Neural cell (in vitro differentiated cells): ENCODE measurements around the gene GALNT5. TPM values are rescaled to one million over a fixed set of nuclear protein-coding genes. Genes with fewer than 3 reads are reported as not detected.

Experiments used
- H2AFZ ChIP-seq: fragments of 200-600, 300-800 bp; sonication (generic), shearing (Covaris generic); 2 replicates; pipeline ENCODE4 v1.6.0; 2014; ENCODE audit warnings: low read depth, mild to moderate bottlenecking, antibody characterized with exemption, low read length, moderate library complexity
- H3F3A ChIP-seq: fragments of 200-600 bp; shearing (Covaris generic); 2 replicates; pipeline ENCODE4 v1.6.1; 2016; ENCODE audit warnings: mild to moderate bottlenecking, moderate library complexity, mixed read lengths, antibody characterized with exemption, low read length; ENCODE audit not compliant: insufficient read depth, poor library complexity, severe bottlenecking
- H3K27ac ChIP-seq: fragments of 200-600, 300-800 bp; sonication (generic), shearing (Covaris generic); 2 replicates; pipeline ENCODE4 v1.5.1; 2014; ENCODE audit warnings: mild to moderate bottlenecking, low read length, moderate library complexity
- H3K27me3 ChIP-seq: fragments of 300-800, 200-600 bp; sonication (generic), shearing (Covaris generic); 2 replicates; pipeline ENCODE4 v1.6.0; 2014; ENCODE audit warnings: mild to moderate bottlenecking, low read depth, low read length, moderate library complexity; ENCODE audit not compliant: insufficient read depth
- H3K36me3 ChIP-seq: fragments of 300-800, 200-600 bp; sonication (generic), shearing (Covaris generic); 2 replicates; pipeline ENCODE4 v1.5.1; 2014; ENCODE audit warnings: mild to moderate bottlenecking, antibody characterized with exemption, low read length, moderate library complexity; ENCODE audit not compliant: insufficient read depth
- H3K4me2 ChIP-seq: fragments of 300-800, 200-600 bp; sonication (generic), shearing (Covaris generic); 2 replicates; pipeline ENCODE4 v1.6.0; 2014; ENCODE audit warnings: mild to moderate bottlenecking, low read length
- H3K4me3 ChIP-seq: fragments of 300-800, 200-600 bp; sonication (generic), shearing (Covaris generic); 2 replicates; pipeline ENCODE4 v1.5.1; 2014; ENCODE audit warnings: mild to moderate bottlenecking, low read length, moderate library complexity
- H3K79me2 ChIP-seq: fragments of 200-600 bp; shearing (Covaris generic); replicated peaks from 2 replicates; pipeline ENCODE4 v1.6.0; 2014; ENCODE audit warnings: mild to moderate bottlenecking, low read length, moderate library complexity; ENCODE audit not compliant: insufficient read depth
- H3K9ac ChIP-seq: fragments of 300-800, 200-600 bp; sonication (generic), shearing (Covaris generic); 2 replicates; pipeline ENCODE4 v1.6.1; 2016; ENCODE audit warnings: mild to moderate bottlenecking, low read length, mixed read lengths
- H3K9me2 ChIP-seq: fragments of 200-600 bp; shearing (Covaris generic); 2 replicates; pipeline ENCODE4 v1.6.1; 2016; ENCODE audit warnings: mild to moderate bottlenecking, low read length, mixed read lengths; ENCODE audit not compliant: insufficient read depth
- H3K9me3 ChIP-seq: fragments of 200-600, 300-800 bp; sonication (generic), shearing (Covaris generic); 2 replicates; pipeline ENCODE4 v1.6.1; 2016; ENCODE audit warnings: mild to moderate bottlenecking, mixed run types, low read length, moderate library complexity, mixed read lengths
- H4K20me1 ChIP-seq: fragments of 200-600 bp; shearing (Covaris generic); 2 replicates; pipeline ENCODE4 v1.6.1; 2016; ENCODE audit warnings: mild to moderate bottlenecking, mixed run types; ENCODE audit not compliant: insufficient read depth
- CTCF ChIP-seq: fragments of 450-650 bp; IDR thresholded peaks from 2 replicates; pipeline ENCODE4 v1.5.1; 2014; ENCODE audit warnings: antibody characterized with exemption, mild to moderate bottlenecking, moderate library complexity; ENCODE audit not compliant: poor library complexity, severe bottlenecking
- EP300 ChIP-seq: fragments of 450-650 bp; conservative IDR thresholded peaks from 2 replicates; pipeline ENCODE4 v1.6.1; 2014; ENCODE audit warnings: antibody characterized with exemption, mild to moderate bottlenecking, moderate library complexity; ENCODE audit not compliant: poor library complexity, severe bottlenecking
- EZH2 ChIP-seq: fragments of 200-600, 300-800 bp; shearing (Covaris generic), sonication (generic); IDR thresholded peaks from 2 replicates; pipeline ENCODE4 v1.6.1; 2014; ENCODE audit warnings: antibody characterized with exemption, low read length, borderline replicate concordance, mild to moderate bottlenecking; ENCODE audit not compliant: insufficient read depth, poor library complexity, severe bottlenecking
- MXI1 ChIP-seq: fragments of 450-650 bp; conservative IDR thresholded peaks from 2 replicates; pipeline ENCODE4 v1.6.1; 2014; ENCODE audit warnings: antibody characterized with exemption, mild to moderate bottlenecking; ENCODE audit not compliant: poor library complexity, severe bottlenecking
- POLR2AphosphoS5 ChIP-seq: IDR thresholded peaks from 2 replicates; pipeline ENCODE4 v1.6.1; 2012
- RAD21 ChIP-seq: fragments of 450-650 bp; conservative IDR thresholded peaks from 2 replicates; pipeline ENCODE4 v1.6.1; 2014; ENCODE audit warnings: antibody characterized with exemption, mild to moderate bottlenecking, moderate library complexity
- SMC3 ChIP-seq: fragments of 450-650 bp; conservative IDR thresholded peaks from 2 replicates; pipeline ENCODE4 v1.6.1; 2014; ENCODE audit warnings: antibody characterized with exemption, mild to moderate bottlenecking, moderate library complexity; ENCODE audit not compliant: poor library complexity
- TAF1 ChIP-seq: IDR thresholded peaks from 2 replicates; pipeline ENCODE4 v1.6.1; 2012; ENCODE audit warnings: low read depth
- polyA plus RNA-seq: library from polyadenylated mRNA; depleted of rRNA; stranded (reverse); fragments of >200 nt; gene quantifications from 2 replicates; pipeline ENCODE4 v1.2.3, GENCODE V29; 2014
- TF ChIP-seq, protein P1 (sequence below): IDR thresholded peaks from 2 replicates; pipeline ENCODE4 v1.6.1; 2012; ENCODE audit warnings: borderline replicate concordance

Gene GALNT5
- polyA plus RNA-seq, 1 donor from 2014 or later = not detected

DNA sequence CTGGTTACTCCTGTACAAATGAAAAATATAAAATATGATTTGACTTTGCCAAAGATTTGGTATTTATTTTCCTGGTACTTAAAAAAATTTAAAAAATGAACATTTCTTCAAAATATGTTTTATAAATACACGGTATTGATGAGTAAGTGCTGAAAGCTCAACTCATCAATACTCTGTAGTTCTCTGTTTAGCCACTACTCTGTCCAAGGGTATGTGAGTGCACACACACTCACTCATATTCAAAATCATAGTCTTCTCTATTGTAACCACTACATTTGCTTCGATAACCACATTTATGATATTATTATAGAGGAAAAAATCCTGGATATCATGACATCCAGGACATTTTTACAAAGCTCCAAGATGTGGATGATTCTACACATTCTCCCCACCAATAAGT, 40.1 kb upstream of the GALNT5 start:
- no peak overlapping the region for H3K4me3 ChIP-seq
- H3F3A ChIP-seq = no peaks in the 10 kb centered on the region
- H2AFZ ChIP-seq = no peak overlapping the region
- no peak overlapping the region for H3K27ac ChIP-seq
- H4K20me1 ChIP-seq = no peaks in the 10 kb centered on the region
- TF ChIP-seq RAD21 = no peak
- no peak for TF ChIP-seq MXI1
- TF ChIP-seq POLR2AphosphoS5 = no peak
- no peak for TF ChIP-seq CTCF
- TF ChIP-seq, protein P1, sequence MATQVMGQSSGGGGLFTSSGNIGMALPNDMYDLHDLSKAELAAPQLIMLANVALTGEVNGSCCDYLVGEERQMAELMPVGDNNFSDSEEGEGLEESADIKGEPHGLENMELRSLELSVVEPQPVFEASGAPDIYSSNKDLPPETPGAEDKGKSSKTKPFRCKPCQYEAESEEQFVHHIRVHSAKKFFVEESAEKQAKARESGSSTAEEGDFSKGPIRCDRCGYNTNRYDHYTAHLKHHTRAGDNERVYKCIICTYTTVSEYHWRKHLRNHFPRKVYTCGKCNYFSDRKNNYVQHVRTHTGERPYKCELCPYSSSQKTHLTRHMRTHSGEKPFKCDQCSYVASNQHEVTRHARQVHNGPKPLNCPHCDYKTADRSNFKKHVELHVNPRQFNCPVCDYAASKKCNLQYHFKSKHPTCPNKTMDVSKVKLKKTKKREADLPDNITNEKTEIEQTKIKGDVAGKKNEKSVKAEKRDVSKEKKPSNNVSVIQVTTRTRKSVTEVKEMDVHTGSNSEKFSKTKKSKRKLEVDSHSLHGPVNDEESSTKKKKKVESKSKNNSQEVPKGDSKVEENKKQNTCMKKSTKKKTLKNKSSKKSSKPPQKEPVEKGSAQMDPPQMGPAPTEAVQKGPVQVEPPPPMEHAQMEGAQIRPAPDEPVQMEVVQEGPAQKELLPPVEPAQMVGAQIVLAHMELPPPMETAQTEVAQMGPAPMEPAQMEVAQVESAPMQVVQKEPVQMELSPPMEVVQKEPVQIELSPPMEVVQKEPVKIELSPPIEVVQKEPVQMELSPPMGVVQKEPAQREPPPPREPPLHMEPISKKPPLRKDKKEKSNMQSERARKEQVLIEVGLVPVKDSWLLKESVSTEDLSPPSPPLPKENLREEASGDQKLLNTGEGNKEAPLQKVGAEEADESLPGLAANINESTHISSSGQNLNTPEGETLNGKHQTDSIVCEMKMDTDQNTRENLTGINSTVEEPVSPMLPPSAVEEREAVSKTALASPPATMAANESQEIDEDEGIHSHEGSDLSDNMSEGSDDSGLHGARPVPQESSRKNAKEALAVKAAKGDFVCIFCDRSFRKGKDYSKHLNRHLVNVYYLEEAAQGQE = no peak
- TF ChIP-seq SMC3 = no peak
- no peak for TF ChIP-seq EZH2
- no peak for TF ChIP-seq TAF1
- no peak for TF ChIP-seq EP300
- no peak overlapping the region for H3K9ac ChIP-seq
- H3K9me2 ChIP-seq = no peaks in the 10 kb centered on the region
- no peak overlapping the region for H3K4me2 ChIP-seq
- no peaks in the 10 kb centered on the region for H3K36me3 ChIP-seq
- no peaks in the 10 kb centered on the region for H3K27me3 ChIP-seq
- no peaks in the 10 kb centered on the region for H3K9me3 ChIP-seq
- H3K79me2 ChIP-seq = no peaks in the 10 kb centered on the region

- H3K4me2 ChIP-seq = no peak overlapping the region
These were observed 38.6 kb upstream of the GALNT5 start for GRCh38 chr2:157218911-157219310.

More at GRCh38 chr2:157218911-157219310, 38.6 kb upstream of the GALNT5 start:
- TF ChIP-seq RAD21 (no peak), EP300 (no peak), CTCF (no peak), POLR2AphosphoS5 (no peak), EZH2 (no peak), SMC3 (no peak), MXI1 (no peak), TAF1 (no peak)
- TF ChIP-seq, protein P1 = no peak
- no peaks in the 10 kb centered on the region for H3K36me3 ChIP-seq
- H3K9me3 ChIP-seq = no peaks in the 10 kb centered on the region
- H3K27me3 ChIP-seq = no peaks in the 10 kb centered on the region
- no peaks in the 10 kb centered on the region for H3K79me2 ChIP-seq
- H3K9me2 ChIP-seq = no peaks in the 10 kb centered on the region
- H4K20me1 ChIP-seq = no peaks in the 10 kb centered on the region
- no peaks in the 10 kb centered on the region for H3F3A ChIP-seq
- H3K9ac ChIP-seq = no peak overlapping the region
- H3K4me3 ChIP-seq = no peak overlapping the region
- H2AFZ ChIP-seq = no peak overlapping the region
- no peak overlapping the region for H3K27ac ChIP-seq
